HG03196 (cell line): ENCODE data around the gene CERS1.

Source experiments
- ATAC-seq: cut with Tn5 transposase; IDR thresholded peaks from one replicate; pipeline ENCODE4 v1.9.1; 2021; ENCODE audit not compliant: unreplicated experiment

CERS1 gene

DNA sequence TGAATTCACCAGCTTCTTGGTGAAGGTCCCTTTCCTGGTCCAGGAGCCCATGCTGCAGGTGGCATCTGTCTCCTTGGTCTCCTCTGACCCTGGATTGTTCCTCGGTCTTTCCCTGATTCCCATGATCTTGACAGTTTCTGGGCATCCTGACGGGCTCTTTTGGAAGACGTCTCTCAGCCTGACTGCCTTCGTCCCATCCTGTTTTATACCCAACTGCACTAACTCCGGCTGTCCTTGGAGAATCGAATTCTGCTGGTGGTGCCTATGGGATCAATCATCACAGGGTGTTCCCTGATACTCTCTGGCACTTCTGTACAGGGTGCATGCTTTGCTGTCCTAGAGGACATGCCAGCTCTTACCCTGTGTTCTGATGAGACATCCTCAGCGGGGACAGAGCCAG is 19.1 kb downstream of the CERS1 start:
- no peak for ATAC-seq

DNA sequence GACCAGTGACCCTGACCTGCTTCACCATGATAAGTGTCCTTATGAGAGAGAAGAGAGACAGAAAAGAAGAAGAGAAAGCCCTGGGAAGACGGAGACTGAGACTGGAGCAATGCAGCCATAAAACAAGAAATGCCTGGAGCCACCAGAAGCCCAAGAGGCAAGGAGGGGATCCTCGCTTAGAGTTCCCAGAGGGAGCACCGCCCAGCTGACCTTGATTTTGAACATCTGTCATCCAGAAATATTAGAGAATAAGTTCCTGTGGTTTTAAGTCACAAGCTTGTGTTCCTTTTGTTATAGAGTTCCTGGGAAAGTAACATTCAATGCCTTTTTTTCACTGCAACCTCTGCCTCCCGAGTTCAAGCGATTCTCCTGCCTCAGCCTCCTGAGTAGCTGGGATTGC is 20.2 kb downstream of the CERS1 start:
- no peak for ATAC-seq

DNA sequence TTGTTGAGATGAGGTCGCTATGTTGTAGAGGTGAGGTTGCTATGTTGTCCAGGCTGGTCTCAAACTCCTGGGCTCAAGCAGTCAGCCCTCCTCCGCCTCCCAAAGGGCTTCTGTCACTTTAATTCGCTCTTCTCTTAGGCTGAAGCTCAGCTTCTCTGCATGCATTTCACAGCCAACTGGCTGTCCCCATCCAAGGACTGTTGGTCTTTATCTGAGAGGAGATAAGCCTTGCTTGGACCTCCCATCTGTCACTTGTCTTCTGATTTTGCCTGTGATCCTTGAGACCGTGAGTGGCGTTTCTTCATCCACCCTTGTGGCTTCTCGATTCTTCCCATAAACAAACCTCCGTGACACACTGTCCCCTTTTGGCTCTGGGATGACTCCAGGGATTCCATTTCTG is 24.4 kb downstream of the CERS1 start:
- no peak for ATAC-seq

GRCh38 chr19:18870531-18871172 is 25.3 kb downstream of the CERS1 start:
- ATAC-seq, result no peak

DNA sequence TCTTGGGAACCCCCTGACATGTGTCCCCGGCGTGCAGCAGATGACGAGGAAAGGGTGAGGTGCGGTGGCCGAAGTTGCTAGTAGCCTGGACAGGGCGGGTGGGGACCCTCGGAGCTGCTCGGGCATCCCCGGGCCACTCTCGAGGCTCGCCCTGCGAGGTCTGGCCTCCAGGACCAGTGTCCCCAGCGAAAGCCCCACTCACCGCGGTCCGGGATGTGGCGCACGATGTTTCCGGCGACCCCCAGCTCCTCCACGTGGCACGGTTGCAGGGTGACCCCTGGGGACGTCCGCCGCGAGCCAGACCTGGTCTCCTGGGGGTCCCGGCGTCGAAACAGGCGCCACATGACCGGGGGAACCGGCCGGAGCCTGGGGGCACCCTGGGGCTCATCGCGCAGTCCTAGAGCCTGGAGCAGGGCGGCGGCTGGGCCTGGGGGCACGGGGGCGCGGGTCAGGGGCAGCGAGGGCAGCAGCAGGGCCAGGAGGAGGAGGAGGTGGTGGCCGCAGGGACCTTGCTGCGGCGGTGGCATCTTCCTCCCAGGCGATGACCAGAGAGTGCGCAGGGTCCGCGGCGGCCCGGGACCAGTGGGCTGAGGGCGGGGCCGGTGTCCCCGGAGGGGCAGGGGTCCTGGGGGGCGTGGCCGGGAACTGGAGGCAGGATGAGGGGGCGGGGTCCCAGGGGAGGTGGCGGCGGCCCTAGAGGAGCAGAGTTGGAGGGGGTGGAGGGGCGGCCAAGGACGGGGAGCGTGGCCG is 26.0 kb downstream of the CERS1 start:
- ATAC-seq, result no peak

- ATAC-seq, result no peak
These were observed 26.8 kb downstream of the CERS1 start for GRCh38 chr19:18869023-18869618.

- no peak for ATAC-seq
These were observed 27.5 kb downstream of the CERS1 start for GRCh38 chr19:18868380-18869022.

DNA sequence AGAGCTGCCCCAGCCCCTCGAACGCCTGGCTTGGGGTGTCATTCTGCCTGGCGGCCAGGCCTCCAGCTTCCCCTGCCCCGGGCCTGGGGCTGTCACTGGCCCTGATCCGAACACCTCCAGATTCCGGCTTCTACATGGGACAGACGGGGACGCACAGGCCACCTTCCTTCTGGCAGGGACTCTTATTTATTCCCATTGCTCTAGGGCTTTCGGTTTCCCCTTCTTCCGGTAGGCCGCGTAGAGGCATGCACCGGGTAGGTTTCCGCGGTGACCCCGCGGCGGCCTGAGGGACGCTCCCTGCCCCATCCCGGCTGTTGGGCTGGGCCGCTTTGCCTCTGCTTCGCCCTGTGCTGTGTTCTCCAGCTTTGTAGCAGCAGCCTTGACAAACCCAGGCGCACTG is 28.2 kb downstream of the CERS1 start:
- no peak for ATAC-seq

DNA sequence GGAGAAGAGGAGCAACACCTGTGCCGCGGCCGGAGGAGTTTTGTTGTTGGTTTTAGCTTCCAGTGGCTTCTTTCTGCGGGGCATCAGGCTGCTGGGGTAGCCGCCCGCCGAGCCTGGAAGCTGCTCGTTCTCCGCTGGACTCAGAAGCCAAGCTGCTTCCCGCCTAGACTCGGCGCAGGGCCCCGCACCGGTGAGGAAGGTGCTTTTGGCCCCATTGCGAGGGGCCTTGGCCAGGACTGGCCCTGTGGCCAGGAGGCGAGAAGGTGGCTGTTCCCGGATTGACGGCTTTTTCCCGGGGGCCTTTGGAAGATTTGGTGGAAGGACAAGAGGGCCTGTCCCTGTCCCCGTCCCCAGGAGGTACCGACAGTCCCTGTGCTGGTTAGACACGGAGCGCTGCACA is 28.8 kb downstream of the CERS1 start:
- no peak for ATAC-seq

GRCh38 chr19:18866800-18867123 is 29.2 kb downstream of the CERS1 start:
- ATAC-seq, result no peak

DNA sequence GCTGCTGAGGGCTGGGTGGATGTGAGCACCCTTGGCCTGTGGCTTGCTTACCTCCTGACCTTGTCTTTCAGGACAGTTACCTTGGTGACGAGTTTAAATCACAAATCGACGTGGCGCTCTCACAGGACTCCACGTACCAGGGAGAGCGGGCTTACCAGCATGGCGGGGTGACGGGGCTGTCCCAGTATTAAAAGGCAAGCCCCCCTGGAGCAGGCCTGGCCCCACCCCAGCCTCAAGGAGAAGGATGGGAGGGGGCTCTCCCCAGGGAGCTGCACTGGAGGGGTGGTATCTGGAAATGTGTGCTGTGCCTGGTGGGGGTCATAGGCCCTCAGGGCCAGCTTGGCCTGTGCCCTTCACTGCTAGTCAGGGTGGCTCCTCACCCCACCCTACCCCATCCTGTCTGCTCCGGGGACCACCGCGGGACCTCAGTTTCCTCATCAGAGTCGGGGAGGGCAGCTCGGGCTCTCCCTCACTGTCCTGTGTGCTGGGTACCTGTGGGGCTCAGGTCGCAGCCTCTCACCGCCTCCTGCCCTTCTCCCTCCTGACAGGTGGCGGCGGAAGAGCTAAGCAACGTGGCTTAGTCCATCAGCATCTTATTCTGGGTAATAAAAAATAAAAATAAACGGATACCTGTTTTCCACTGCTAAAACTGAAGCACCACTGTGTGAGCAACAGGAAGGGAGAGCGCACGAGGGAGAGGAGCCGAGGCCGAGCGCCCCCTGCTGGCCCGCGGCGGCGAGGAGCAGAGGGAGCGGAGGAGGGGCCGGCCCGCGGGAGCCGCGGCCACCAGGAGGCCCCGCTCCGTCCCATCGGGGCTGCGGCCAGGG is 29.8 kb downstream of the CERS1 start:
- no peak for ATAC-seq

DNA sequence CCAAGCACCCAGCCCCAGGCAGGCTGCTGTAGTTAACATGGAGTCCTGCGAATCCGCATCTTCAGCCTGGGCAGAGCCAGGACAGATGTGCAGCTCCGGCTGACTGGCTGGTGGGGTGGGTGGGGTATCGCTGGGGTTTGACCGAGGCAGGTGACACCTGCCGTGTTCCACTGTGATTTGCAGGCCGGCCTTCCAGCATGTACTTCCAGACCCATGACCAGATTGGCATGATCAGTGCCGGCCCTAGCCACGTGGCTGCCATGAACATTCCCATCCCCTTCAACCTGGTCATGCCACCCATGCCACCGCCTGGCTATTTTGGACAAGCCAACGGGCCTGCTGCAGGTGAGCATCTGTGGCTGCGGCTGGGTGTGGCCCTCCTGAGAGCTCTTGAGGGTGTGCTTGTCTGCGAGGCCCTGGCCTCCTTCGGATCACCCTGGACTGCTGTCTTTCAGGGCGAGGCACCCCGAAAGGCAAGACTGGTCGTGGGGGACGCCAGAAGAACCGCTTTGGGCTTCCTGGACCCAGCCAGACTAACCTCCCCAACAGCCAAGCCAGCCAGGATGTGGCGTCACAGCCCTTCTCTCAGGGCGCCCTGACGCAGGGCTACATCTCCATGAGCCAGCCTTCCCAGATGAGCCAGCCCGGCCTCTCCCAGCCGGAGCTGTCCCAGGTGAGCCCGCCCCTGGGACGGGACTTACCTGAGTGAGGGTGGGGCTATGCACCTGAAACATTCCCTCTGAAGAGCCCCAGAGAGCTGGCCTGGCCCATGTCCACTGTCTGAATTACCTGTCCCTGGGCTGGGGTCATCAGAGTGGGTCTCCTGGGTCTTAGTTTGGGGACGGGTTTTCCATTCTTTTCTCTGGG is 30.6 kb downstream of the CERS1 start:
- ATAC-seq, result no peak

DNA sequence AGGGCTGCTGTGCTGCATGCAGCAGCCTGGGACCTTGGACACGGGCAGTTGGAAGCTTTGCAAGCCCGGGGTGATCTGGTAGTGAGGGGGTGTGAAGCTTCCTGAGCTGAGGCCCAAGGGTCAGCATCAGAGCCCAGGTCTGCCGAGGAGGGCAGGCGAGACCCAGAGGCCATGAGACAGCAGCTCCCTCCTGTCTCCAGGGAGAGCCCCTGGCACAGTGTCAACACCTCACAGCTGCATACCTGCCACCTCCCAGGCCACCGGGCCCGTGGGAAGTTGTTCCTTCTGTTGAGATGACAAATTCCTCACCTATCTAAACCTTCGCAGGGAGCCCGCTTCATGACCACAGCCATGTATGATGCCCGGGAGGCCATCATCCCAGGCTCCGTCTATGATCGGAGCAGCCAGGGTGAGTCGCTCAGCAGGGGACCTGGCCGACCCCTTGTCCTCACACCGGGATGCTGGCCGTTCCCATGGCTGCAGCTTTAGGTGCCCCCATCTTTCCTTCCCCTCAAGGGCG is 32.1 kb downstream of the CERS1 start:
- no peak for ATAC-seq

- ATAC-seq, result no peak
These were observed 32.7 kb downstream of the CERS1 start for GRCh38 chr19:18862976-18863842.

DNA sequence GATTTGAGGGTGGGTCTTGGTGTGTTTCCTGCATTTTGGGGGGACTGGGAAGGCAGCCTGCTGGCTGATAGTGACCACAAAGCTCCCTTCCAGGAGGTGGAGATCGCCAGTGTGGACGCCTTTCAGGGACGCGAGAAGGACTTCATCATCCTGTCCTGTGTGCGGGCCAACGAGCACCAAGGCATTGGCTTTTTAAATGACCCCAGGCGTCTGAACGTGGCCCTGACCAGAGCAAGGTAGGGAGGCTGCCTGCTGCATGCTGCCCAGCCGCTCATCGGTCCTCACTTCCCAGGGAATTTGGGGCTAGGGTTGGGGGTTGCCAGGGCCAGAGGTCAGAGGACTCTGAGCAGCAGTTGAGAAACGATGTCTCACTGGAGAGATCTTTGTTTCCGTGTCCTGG is 34.0 kb downstream of the CERS1 start:
- no peak for ATAC-seq

DNA sequence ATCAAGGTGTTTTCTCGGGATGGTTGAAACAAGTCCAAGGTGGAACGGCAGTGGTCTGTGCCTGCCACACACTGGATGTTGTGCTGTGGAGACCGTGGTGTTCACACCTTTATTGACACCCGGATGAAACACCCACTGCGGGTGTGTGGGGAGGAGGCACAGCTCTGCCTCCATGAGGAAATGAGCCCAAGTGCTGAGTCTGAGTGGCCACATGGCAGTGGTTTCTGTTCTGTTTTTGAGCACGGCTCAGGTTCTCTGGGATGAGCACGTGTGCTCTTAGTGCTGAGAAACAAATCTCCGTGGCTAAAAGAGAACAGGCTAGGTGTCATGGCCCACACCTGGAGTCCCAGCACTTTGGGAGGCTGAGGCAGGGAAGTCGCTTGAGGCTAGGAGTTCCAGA is 34.7 kb downstream of the CERS1 start:
- ATAC-seq, result no peak

- ATAC-seq, result no peak
These were observed 35.2 kb downstream of the CERS1 start for GRCh38 chr19:18860725-18861124.

DNA sequence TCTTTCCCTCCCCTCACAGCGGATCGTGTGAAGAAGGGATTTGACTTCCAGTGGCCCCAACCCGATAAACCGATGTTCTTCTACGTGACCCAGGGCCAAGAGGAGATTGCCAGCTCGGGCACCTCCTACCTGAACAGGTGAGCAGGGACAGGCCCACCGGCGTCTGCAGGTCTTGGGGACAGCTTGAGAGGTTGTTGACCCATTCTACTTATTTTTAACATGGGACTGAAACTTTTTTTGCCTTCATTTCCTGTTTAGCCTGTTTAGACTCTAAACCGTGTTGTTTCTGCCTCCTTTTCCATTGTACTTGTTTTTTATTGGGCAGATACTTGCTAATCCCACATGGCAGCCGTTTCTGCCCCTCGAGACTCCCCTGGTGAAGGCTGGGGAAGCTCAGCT is 35.7 kb downstream of the CERS1 start:
- ATAC-seq, result no peak

DNA sequence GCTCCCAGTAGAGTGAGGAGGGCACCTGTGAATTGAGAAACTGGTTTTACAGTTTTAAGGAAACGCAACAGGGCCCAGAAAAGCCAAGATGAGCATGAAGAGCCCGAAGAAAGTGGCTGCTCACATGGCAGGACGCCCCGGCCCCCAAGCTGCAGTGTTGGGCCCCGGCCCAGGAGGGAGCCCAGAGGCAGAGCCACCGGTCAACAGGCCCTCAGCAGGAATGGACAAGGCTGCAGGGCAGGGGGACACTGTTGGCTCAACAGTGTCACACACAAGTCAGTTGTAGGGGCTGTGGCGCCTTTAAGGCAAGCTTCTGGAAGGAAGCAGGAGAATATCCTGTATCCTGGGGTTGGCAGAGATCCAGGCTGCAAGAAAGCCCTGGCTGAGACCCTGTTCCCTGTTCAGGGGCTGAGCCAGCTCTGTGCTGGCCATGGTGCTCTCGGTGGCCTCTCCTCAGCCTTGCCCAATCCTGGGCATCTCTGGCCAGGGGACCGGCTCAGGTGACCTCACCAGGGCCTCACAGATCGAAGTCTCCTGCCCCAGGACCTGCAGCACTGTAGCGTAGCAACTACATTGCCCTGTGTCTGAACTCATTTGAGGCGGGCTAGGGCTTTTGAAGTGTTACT is 36.2 kb downstream of the CERS1 start:
- no peak for ATAC-seq
